IPS DF 4.7 (cell line): ENCODE results near the gene ATP10D.
"Not testable (repeated sequence)": the region's sequence is repeated elsewhere in the genome, so short reads cannot be mapped to it uniquely, and the experiment has no call there.

Experiments used
- DNase-seq: peaks from one replicate; pipeline ENCODE4 v3.0.0-alpha.2; 2013; ENCODE audit warnings: low spot score; ENCODE audit errors: extremely low read depth

ATP10D gene

DNA sequence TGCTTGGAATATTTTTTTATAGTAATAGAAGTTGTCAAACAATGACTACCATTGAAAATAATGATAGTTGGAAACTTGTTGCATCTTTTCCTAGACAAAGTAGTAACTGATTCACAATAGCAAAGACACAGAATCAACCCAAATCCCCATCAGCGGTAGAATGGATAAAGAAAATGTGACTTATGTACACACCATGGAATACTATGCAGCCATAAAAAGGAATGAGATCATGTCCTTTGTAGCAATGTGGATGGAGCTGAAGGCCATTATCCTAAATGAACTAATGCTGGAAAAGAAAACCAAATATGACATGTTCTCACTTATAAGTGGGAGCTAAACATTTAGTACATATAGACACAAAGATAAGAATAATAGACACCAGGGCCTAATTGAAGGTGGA is 49.7 kb downstream of the ATP10D start:
- no peak for DNase-seq

- DNase-seq: no peak
Observed at GRCh38 chr4:47535567-47536147, 50.6 kb downstream of the ATP10D start.

GRCh38 chr4:47536966-47537365 is 51.9 kb downstream of the ATP10D start:
- DNase-seq: no peak

DNA sequence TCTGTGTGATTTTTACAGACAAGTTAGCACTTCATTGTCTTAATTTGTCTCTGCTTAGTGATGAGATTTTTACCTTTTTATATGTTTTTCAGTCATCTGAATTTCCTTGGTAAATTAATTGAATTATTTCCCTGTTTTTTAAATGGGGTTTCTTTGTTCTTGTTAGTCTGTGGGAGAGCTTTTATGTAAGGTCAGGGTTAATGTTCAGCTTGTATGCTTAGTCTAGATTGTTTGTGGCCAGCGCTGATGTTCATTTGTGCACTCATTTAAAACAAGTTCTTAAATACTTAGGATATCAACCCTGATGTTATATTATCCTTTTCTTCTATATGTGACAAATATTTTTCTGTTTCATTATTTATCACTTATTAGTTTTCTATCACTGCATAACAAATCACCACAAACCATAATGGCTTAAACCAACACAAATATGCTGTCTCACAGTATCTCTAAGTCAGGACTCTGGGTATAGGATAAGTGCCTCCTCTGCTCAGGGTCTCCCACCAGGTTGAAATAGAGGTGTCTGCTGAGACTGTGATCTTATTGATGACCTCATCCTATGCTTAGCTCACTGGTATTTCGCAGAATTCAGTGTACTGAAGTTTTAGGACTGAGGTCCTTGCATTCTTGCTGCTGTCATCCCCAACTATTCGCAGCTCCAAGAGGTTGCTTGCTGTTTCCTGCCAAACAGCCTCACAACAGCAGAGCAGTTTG is 53.2 kb downstream of the ATP10D start:
- DNase-seq: no peak

DNA sequence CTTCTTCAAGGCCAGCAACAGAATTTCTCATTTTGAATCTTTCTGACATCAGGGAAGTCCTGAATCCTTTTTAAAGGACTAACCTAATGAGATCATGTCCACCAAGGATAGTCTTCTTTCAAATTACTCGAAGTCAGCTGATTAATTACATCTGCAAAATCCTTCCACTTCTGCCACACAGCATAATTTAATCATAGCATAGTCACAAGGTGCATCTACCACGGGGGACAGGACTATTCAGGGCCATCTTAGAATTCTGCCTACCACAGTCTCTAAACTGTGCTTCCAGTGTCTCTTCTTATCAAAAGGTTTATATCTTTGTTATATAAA is 53.7 kb downstream of the ATP10D start:
- no peak for DNase-seq

GRCh38 chr4:47542640-47543039 is 57.6 kb downstream of the ATP10D start:
- DNase-seq: not testable (repeated sequence)

GRCh38 chr4:47543331-47543730 is 58.3 kb downstream of the ATP10D start:
- no peak for DNase-seq

- not testable (repeated sequence) for DNase-seq
Observed at GRCh38 chr4:47550357-47550756, 65.3 kb downstream of the ATP10D start.

- no peak for DNase-seq
Observed at GRCh38 chr4:47550899-47551548, 65.9 kb downstream of the ATP10D start.

- DNase-seq: no peak
Observed at GRCh38 chr4:47551682-47552081, 66.6 kb downstream of the ATP10D start.

GRCh38 chr4:47553329-47554125 is 68.5 kb downstream of the ATP10D start:
- DNase-seq: no peak

GRCh38 chr4:47555920-47556319 is 70.8 kb downstream of the ATP10D start:
- not testable (repeated sequence) for DNase-seq

DNA sequence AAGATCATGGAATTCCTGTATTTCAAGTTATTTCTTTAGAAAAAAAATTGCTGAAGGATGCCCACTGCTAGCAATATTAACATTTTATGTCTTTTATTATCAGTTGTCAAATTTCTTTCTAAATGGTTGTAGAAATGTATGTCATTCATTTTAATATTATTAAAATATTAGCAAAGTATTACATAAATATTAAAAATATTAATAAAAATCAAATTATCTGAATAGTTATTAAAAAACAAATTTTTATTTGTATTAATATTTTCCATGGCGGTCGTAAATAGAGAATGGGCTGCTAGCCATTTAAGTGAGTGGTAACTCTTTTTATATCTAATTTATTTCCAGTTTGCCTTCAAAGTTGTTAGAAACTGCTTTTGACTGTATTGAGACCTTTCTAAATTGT is 72.2 kb downstream of the ATP10D start:
- no peak for DNase-seq

DNA sequence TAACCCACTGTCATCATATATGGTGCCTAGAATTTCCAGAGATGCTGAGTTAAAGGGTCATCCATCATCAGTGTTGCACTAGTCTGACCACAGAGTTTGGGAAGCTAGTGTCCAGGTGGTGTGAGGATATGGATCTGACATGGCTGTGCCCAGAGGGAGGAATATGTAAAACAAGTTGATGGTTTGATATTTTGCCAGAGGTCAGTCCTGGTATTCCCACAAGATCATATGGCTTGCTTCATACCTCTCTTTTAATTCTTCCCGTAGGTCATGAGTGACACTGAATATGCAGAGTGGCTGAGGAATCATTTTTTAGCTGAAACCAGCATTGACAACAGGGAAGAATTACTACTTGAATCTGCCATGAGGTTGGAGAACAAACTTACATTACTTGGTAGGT is 75.6 kb downstream of the ATP10D start:
- DNase-seq: no peak

- no peak for DNase-seq
Observed at GRCh38 chr4:47561331-47561730, 76.3 kb downstream of the ATP10D start.

- no peak for DNase-seq
Observed at GRCh38 chr4:47562297-47562696, 77.2 kb downstream of the ATP10D start.

GRCh38 chr4:47566566-47566965 is 81.5 kb downstream of the ATP10D start:
- DNase-seq: no peak

- no peak for DNase-seq
Observed at GRCh38 chr4:47566969-47567368, 81.9 kb downstream of the ATP10D start.

- DNase-seq: no peak
Observed at GRCh38 chr4:47567511-47567910, 82.4 kb downstream of the ATP10D start.

- no peak for DNase-seq
Observed at GRCh38 chr4:47570816-47571215, 85.7 kb downstream of the ATP10D start.

DNA sequence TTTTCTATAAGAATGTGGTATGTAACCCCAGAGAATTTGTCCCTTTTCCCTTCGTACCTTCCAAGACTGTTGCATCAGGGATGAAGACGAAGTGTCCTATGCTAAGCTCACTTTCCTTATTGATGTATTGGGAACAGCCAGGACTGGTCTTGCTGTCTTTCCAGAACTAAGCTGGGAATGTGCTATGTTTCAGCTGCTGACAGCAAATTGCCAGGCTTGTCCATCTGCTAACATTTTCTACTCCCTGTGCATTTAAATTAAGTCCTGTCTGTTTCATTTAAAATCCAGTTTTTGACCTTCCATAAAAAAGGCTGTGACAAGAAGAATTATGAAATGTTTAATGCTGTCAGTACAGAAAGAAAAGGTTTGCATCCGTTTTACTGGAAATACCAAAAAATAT is 87.9 kb downstream of the ATP10D start:
- no peak for DNase-seq
